Lung microvascular endothelial cell (primary cell): ENCODE data around the gene GPR55. TPM values are rescaled to one million over a fixed set of nuclear protein-coding genes. Genes with fewer than 3 reads are reported as not detected.
"Not testable (repeated sequence)": the region's sequence is repeated elsewhere in the genome, so short reads cannot be mapped to it uniquely, and the experiment has no call there.

Experiments used
- DNase-seq, 2 donors: peaks; one replicate each; pipeline versions ENCODE4 v3.0.0 to v3.0.0-alpha.2; 2010; ENCODE audit warnings: low read depth in 2 of 2
- total RNA-seq: library from RNA; depleted of rRNA; stranded (reverse); fragments of >200 nt; gene quantifications from 2 replicates; pipeline ENCODE4 v1.2.1, GENCODE V29; 2014

GPR55 gene
- not detected in 2 replicates for total RNA-seq

GRCh38 chr2:230924470-230925341 is at the start of gene GPR55:
Gene GPR55 (minus strand): TSS chr2:230925242. CDS start chr2:230910962, 14,280 bp downstream.
- no peak for DNase-seq

DNA sequence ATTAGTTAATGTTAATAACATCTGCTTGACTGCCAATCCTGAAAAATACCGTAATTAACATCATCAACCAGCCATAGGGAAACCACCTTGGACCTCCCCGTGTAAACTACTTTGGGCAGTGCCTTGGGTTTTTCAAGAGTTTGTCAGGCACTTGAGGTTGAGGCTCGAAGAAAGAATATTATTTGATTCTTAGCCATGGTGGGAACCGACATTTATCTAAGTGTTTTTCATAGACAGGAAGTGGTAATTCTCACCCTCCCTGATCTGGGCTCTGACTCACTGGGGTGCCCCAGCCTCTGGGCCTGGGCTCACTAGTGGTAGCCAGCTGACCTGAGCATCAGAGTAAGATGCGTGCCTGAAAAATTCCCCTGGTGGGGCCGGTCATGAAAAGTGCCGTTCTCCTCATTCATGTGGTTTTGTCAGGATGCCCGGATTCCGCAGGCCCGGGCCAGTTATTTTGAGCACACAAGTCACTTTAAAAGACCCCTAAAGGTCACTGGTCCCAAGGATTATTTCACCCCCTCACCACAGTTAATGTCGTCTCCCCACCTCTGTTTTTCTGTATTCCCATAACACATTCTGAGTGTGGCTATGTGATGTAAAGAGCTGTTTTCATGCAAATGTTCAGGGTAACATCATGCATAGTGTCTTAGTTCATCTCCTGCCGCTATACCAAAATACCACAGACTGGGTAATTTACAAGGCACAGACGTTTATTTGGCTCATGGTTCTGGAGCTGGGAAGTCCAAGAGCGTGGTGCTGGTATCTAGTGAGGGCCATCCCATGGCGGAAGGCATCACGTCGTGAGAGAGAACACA is 49.3 kb upstream of the GPR55 start:
- peak in 1 of 2 donors; percentile 19 for DNase-seq

DNA sequence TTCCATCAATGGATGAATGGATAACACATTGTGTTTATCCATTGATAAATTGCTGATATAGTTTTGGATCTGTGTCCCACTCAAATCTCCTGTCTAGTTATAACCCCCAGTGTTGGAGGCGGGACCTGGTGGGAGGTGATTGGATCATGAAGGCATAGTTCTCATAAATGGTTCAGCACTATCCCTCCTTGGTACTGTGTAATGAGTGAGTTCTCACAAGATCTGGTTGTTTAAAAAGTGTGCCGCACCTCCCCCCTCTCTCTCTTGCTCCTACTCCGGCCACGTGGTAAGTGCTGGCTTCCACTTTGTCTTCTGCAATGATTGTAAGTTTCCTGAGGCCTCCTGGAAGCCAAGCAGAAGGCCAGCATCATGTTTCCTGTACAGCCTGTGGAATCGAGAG is 47.0 kb upstream of the GPR55 start:
- DNase-seq: no peak

DNA sequence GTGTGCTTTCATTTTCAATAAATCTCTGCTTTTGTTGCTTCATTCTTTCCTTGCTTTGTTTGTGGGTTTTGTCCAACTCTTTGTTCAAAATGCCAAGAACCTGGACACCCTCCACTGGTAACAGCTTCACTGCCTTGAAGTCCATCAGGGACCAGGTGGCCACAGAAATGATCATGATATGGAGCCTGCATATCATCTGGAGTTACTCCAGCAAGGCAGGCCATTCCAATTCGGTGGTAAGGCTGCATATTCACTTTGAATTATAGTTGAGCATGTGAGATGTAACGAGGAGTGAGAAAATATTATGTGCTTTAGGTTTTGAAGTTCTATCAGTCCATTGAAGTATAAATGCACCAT is 44.6 kb upstream of the GPR55 start:
- DNase-seq: no peak

GRCh38 chr2:230968921-230969658 is 44.0 kb upstream of the GPR55 start:
- no peak for DNase-seq

DNA sequence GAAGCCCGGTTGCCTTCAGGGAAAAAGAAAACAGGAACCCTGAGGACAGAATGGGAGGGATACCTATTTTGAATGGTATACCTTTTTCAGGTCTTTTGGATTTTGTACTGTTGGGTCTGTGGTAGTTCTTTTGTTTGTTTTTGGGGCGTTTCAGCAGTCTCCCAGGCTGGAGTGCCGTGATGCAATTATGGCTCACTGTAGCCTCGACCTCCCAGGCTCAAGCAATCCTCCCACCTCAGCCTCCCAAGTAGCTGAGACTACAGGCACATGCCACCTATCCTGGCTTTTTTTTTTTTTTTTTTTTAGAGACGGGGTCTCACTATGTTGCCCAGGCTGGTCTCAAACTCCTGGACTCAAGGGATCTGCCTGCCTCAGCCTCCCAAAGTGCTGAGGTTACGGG is 43.3 kb upstream of the GPR55 start:
- DNase-seq: not testable (repeated sequence)

DNA sequence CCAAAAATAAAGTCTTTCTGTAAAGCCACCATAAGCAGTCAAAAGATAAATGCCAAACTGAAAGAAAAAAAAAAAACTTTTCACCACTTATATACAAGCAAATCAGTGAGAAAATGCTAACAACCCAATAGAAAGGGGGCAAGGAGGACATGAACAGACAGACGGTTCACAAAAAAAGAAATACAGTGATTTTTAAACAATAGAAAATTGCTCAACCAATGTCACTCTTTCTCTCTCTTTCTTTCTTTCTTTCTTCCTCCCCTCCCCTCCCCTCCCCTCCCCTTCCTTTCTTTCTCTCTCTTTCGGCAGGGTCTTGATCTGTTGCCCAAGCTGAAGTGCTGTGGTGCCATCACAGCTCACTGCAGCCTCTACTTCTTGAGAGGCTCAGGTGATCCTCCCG is 42.1 kb upstream of the GPR55 start:
- DNase-seq: no peak

- DNase-seq: no peak
These were observed 39.2 kb upstream of the GPR55 start for GRCh38 chr2:230964136-230964730.

GRCh38 chr2:230961091-230961491 is 36.0 kb upstream of the GPR55 start:
- DNase-seq: no peak

GRCh38 chr2:230960026-230960425 is 35.0 kb upstream of the GPR55 start:
- DNase-seq: no peak

GRCh38 chr2:230958820-230959756 is 34.0 kb upstream of the GPR55 start:
- DNase-seq: no peak

- DNase-seq: no peak
These were observed 32.8 kb upstream of the GPR55 start for GRCh38 chr2:230957756-230958391.

GRCh38 chr2:230956827-230957755 is 32.0 kb upstream of the GPR55 start:
- DNase-seq: peak; percentile 11 to 13

DNA sequence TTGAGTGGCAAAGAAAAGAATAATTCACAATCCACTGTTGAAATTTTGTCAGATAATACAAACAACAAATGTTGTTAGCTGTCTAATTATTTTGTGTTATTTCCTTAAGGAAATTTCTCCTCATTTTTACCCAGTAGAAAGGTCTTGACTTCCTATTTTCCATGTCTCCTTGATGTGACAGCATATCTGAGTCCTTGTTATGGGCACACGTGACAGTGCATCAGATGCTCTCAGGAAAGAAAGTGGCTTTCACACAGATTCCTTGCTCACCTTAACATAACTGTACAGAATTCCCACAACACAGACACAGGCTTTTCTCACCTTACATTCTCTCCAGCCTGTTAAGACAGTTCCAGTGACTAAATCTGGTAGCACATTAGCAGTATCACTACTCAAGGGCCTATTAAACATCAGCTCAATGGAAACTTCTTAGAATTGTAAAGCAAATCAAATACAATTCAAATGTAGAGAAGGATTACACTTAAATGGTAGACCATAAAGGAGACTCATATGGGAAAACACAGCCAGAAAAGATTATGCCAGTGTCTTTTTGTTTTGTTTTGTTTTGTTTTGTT is 30.2 kb upstream of the GPR55 start:
- no peak for DNase-seq

GRCh38 chr2:230954746-230955145 is 29.7 kb upstream of the GPR55 start:
- DNase-seq: no peak

DNA sequence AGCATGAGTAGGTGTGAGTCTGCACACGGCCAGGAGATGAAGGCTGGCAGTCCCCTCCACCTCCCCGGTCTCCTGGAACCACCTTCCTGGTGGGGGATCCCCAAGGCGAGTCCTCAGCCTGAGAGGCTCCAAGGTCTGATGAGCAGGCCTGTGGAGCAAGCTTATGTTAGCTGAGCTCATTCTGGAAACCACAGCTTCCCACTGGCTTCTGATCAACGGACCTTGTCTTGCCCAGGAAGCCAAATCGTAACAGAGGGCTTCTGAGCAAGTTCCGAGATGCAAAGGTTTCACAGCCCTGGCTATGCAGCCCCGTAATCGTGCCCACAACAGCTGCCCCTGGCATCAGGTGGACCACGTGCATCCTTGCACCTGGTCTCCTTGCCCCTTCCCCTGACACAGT is 28.8 kb upstream of the GPR55 start:
- no peak for DNase-seq

DNA sequence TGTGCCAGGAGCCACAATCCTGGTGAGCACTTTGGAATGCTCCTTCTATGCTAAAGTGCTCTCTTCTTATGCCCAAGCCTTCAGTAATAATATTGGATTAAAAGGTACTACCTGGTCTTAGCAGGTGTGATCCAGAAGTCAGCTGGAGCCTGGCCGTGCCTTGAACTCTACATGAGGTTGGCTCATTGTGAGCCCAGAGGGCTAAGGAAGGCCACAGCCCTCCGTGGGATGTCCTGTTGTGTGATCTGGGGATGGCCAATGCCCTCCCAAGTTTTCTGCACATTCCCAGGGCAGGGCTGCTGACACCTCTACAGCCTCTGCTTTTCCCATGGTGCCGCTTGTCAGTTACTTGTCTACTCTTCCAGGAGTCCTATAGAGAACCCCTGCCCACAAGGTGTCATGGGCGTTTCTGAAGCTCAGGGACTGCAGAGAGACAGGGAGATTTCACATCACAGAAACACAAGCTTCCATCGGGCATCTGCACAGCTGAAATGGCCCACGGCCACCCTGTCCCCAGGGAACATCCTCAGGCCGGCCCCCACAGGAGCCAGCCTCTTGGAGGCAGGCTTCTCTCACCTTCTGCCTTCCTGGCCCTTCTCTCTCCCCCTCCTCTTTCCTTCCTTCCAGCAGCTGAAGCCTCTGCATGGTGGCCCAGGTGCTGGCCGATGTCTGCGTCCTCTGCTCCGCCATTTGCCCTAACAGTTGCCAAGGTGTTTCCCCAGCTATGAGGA is 27.3 kb upstream of the GPR55 start:
- no peak for DNase-seq

- no peak for DNase-seq
These were observed 26.4 kb upstream of the GPR55 start for GRCh38 chr2:230951396-230951795.
